ENCODE data around the gene BNC2. TPM values are rescaled to one million over a fixed set of nuclear protein-coding genes. Genes with fewer than 3 reads are reported as not detected.

Gene BNC2
- total and polyA plus RNA-seq, 2 of the 13 experiments (the other 11 are each of a cell fraction or from before 2014, with no cell fraction given): not detected

DNA sequence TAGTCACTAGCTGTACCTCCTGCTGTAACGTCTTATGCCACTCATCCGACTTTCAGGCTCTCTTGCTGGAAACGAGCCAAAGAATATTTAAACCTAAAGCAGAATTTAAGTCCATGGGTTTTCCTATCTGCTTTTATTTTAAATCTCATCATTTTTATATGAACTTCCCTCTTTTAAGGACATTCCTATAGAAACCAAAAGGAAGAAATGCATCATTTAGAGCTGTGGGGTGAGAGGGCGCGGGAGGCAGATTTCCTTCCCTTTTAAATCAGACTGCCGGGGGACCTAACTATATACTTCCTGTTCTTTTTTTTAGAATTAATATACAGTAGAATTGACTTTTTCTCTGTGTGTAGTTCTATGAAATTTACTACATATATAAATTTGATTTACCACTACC, 468.8 kb downstream of the BNC2 start (continued):
- TF ChIP-seq, protein P1, sequence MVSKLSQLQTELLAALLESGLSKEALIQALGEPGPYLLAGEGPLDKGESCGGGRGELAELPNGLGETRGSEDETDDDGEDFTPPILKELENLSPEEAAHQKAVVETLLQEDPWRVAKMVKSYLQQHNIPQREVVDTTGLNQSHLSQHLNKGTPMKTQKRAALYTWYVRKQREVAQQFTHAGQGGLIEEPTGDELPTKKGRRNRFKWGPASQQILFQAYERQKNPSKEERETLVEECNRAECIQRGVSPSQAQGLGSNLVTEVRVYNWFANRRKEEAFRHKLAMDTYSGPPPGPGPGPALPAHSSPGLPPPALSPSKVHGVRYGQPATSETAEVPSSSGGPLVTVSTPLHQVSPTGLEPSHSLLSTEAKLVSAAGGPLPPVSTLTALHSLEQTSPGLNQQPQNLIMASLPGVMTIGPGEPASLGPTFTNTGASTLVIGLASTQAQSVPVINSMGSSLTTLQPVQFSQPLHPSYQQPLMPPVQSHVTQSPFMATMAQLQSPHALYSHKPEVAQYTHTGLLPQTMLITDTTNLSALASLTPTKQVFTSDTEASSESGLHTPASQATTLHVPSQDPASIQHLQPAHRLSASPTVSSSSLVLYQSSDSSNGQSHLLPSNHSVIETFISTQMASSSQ (IDR thresholded peaks at IDR 0.05; ENCODE audit: low read depth): no peak
- TF ChIP-seq, protein P1 (CRISPR knock-in tag; IDR thresholded peaks at IDR 0.05; ENCODE audit: borderline replicate concordance): no peak
- TF ChIP-seq ZNF674 (CRISPR knock-in tag; IDR thresholded peaks at IDR 0.05; ENCODE audit: low read depth): no peak

DNA sequence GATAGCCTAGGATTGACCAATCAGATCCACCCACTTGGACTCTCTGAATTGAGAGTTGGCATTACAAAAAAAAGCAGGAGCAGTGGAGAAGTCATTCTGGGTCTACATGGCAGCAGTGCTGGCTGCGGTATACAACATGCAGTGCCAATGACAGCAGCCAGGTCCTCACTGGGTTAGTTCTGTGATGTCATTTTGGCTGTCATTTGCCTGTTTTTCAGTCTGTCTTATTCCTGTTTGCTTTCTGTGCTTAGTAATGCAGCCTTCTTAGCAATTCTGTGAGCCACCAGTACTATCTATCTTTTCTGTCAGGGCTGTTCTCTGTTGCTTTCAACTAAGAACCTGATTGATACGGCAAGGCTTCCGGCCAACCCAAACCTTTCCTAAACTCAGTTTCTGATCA, 471.8 kb downstream of the BNC2 start:
- H4K20me1 ChIP-seq (ENCODE audit: insufficient read depth, low read length): no peaks in the 10 kb centered on the region
- intact Hi-C loops (cut with micrococcal nuclease; ENCODE audit: unreplicated experiment) (no loop called here), in situ Hi-C loops (cut with HindIII; ENCODE audit: extremely low pct_ligation_motif_present, low pct_unique_long_range_greater_than_20kb) (no loop called here)
- no peak for DNase-seq (ENCODE audit: low spot score)
- FAIRE-seq: no peak
- no peak overlapping the region for H3K4me3 ChIP-seq (replicated peaks in 1 of 3; ENCODE audit: insufficient read depth in 1 of 3, low read depth in 2 of 3, low read length in 3 of 3)
- TF ChIP-seq ZNF367 (CRISPR knock-in tag; IDR thresholded peaks at IDR 0.05; ENCODE audit: borderline replicate concordance): no peak
- TF ChIP-seq ZNF431 (CRISPR knock-in tag; IDR thresholded peaks at IDR 0.05; ENCODE audit: borderline replicate concordance, low read depth): no peak
- TF ChIP-seq, protein P2, sequence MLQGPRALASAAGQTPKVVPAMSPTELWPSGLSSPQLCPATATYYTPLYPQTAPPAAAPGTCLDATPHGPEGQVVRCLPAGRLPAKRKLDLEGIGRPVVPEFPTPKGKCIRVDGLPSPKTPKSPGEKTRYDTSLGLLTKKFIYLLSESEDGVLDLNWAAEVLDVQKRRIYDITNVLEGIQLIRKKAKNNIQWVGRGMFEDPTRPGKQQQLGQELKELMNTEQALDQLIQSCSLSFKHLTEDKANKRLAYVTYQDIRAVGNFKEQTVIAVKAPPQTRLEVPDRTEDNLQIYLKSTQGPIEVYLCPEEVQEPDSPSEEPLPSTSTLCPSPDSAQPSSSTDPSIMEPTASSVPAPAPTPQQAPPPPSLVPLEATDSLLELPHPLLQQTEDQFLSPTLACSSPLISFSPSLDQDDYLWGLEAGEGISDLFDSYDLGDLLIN (CRISPR knock-in tag; IDR thresholded peaks at IDR 0.05; ENCODE audit: borderline replicate concordance): no peak
- TF ChIP-seq, protein P3, sequence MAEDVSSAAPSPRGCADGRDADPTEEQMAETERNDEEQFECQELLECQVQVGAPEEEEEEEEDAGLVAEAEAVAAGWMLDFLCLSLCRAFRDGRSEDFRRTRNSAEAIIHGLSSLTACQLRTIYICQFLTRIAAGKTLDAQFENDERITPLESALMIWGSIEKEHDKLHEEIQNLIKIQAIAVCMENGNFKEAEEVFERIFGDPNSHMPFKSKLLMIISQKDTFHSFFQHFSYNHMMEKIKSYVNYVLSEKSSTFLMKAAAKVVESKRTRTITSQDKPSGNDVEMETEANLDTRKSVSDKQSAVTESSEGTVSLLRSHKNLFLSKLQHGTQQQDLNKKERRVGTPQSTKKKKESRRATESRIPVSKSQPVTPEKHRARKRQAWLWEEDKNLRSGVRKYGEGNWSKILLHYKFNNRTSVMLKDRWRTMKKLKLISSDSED (CRISPR knock-in tag; IDR thresholded peaks at IDR 0.05): no peak
- ChIA-PET CTCF (ENCODE audit: low intra/inter-chr PET ratio, low total read pairs) (no interaction called here), POLR2A (no interaction called here)
- no peak overlapping the region for H2AFZ ChIP-seq (ENCODE audit: low read length)
- WGBS (ENCODE audit: low lambda C conversion rate): 34% methylated on average over 3 of the region's 3 CpGs
- no peak overlapping the region for H3K9ac ChIP-seq (ENCODE audit: insufficient read depth, low read depth, low read length)
- peaks cover 10% of the 10 kb centered on the region; the same call in 1 of the 2 replicates for H3K9me3 ChIP-seq (ENCODE audit: low read length)
- H3K4me1 ChIP-seq (ENCODE audit: insufficient read depth, low read length): no peaks in the 10 kb centered on the region
- H3K79me2 ChIP-seq (ENCODE audit: insufficient read depth, low read length): no peaks in the 10 kb centered on the region
- H3K36me3 ChIP-seq (replicated peaks in 1 of 2; ENCODE audit: control insufficient read depth in 1 of 2, insufficient read depth in 2 of 2, low read length in 2 of 2): no peaks in the 10 kb centered on the region
- H3K27me3 ChIP-seq (ENCODE audit: control insufficient read depth in 1 of 2, insufficient read depth in 2 of 2, low read length in 2 of 2): no peaks in the 10 kb centered on the region
- H3K4me2 ChIP-seq (ENCODE audit: low read depth, low read length): no peak overlapping the region
- no peak overlapping the region for H3K27ac ChIP-seq (ENCODE audit: extremely low read length, insufficient read depth, low read length)
- BruUV-seq (replicated peaks): no TSS peak
- no peak for ATAC-seq
